ENCODE results near the gene XCL2.

The XCL2 gene

DNA sequence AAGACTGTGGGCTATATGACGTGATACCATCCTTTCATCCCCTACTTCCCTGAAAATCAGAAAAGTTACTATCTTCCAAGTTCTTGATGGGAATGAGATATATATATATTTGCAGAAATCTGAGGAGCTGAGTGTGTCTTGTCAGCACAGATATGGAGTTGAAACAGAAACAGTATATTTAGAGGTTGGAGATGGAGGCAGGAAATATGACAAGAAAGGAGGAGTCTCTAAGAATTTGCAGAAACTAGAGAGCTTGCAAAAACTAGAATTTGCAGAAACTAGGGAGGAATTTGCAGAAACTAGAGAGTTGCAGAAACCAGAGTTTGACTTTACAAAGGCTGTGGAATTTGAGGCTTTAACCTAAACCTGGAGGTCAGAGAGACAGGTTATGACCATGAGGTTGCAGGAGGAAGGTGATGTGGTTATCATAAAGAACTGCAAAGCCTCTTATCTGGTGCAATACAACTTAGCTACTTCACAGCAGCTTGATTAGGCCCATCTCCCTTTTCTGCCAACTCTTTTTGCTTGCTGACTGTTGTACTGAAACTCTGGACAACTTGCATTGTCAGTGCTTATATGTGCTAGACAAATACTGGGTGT, 22.3 kb downstream of the XCL2 start:
- TF ChIP-seq, protein P1, sequence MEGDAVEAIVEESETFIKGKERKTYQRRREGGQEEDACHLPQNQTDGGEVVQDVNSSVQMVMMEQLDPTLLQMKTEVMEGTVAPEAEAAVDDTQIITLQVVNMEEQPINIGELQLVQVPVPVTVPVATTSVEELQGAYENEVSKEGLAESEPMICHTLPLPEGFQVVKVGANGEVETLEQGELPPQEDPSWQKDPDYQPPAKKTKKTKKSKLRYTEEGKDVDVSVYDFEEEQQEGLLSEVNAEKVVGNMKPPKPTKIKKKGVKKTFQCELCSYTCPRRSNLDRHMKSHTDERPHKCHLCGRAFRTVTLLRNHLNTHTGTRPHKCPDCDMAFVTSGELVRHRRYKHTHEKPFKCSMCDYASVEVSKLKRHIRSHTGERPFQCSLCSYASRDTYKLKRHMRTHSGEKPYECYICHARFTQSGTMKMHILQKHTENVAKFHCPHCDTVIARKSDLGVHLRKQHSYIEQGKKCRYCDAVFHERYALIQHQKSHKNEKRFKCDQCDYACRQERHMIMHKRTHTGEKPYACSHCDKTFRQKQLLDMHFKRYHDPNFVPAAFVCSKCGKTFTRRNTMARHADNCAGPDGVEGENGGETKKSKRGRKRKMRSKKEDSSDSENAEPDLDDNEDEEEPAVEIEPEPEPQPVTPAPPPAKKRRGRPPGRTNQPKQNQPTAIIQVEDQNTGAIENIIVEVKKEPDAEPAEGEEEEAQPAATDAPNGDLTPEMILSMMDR (IDR thresholded peaks at IDR 0.05; ENCODE audit: low read depth, low read length) = no peak
- no peak for DNase-seq (ENCODE audit: low read depth, low spot score)
- no peak overlapping the region for H3K4me3 ChIP-seq (ENCODE audit: low read depth, low read length)
- in situ Hi-C loops (cut with HindIII; ENCODE audit: low sequenced_read_pairs) = no loop called here

DNA sequence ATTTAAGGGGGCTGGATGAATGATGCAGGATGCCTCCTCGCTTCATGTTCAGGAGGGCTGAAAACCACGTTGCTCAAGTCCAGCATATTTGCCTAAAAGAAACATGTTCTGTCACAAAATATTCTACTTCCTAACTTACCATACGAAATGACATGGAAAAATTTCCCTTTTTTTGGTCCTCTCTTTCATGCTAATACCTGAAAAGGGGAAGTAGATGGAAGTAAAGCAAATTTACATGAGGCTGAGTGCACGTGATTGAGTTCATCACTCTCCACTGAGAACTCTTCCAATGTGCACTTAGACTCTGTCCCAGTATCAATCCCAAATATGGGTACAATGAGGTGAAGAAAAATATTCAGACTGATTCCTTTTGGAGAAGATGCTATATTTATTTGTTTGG, 23.0 kb downstream of the XCL2 start:
- no peak for DNase-seq (ENCODE audit: low read depth, low spot score)
- no peak overlapping the region for H3K4me3 ChIP-seq (ENCODE audit: low read depth, low read length)
- in situ Hi-C loops (cut with HindIII; ENCODE audit: low sequenced_read_pairs) = no loop called here
- TF ChIP-seq, protein P1 (IDR thresholded peaks at IDR 0.05; ENCODE audit: low read depth, low read length) = no peak

DNA sequence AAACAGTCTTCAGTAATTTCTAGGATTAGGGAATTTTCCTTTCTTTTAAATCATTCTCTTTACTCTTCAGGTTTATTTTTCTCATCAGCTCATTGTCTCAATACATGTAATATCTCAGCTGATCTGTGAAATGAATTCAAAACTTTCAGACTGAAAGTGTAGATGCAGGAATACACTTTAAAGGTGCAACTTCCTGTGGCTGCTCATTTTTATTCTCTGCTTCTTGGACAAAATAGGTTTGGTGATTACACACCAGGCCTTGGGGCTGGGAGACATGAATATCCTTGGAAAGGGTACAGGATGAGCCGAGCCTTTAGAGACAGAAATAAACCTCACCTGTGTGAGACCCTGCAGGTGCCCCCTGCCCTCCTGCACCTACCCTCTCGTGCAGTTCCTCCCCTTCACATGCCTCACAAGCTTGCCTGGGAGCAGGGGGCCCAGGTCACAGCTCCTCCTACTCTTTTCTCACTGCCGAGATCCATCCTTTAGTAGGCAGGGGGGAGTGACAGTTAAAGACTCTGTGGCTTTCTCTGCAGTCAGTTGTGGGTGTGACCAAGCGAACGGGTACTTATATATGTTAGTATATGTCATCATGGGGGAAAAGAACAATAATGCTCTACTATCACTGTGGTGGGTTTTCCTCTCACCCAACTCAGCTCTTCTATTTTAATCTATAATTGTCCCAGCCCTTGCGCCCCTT, 23.6 kb downstream of the XCL2 start:
- in situ Hi-C loops (cut with HindIII; ENCODE audit: low sequenced_read_pairs) = no loop called here

DNA sequence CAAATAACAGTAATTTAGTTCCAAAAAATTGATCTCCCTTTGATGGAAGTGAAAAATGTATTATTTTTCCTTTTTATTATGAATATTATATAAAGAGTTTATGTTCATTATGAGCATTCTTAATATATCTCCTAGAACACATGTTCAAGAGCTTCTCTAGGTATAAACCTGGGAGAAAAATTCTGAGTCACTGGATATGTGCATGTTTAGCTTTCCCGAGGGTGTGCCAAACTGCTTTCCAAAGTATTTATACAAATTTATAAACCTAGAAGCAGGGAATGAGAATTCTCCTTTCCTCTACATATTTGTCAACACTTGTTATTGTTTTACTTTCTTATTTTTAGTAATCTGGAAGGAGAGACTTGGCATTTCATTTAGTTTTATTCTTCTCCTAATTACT, 25.0 kb downstream of the XCL2 start:
- TF ChIP-seq, protein P1 (IDR thresholded peaks at IDR 0.05; ENCODE audit: low read depth, low read length) = no peak
- in situ Hi-C loops (cut with HindIII; ENCODE audit: low sequenced_read_pairs) = no loop called here
- no peak for DNase-seq (ENCODE audit: low read depth, low spot score)
- no peak overlapping the region for H3K4me3 ChIP-seq (ENCODE audit: low read depth, low read length)

More for the DNA sequence above, 23.6 kb downstream of the XCL2 start:
- DNase-seq (ENCODE audit: low read depth, low spot score) = no peak
- TF ChIP-seq, protein P1 (IDR thresholded peaks at IDR 0.05; ENCODE audit: low read depth, low read length) = no peak
- H3K4me3 ChIP-seq (ENCODE audit: low read depth, low read length) = no peak overlapping the region

GRCh38 chr1:168518201-168518689, 25.6 kb downstream of the XCL2 start:
- in situ Hi-C loops (cut with HindIII; ENCODE audit: low sequenced_read_pairs) = no loop called here
- no peak overlapping the region for H3K4me3 ChIP-seq (ENCODE audit: low read depth, low read length)
- TF ChIP-seq, protein P1 (IDR thresholded peaks at IDR 0.05; ENCODE audit: low read depth, low read length) = no peak
- no peak for DNase-seq (ENCODE audit: low read depth, low spot score)

GRCh38 chr1:168514455-168514854, 29.3 kb downstream of the XCL2 start:
- in situ Hi-C loops (cut with HindIII; ENCODE audit: low sequenced_read_pairs) = no loop called here
- TF ChIP-seq, protein P1 (IDR thresholded peaks at IDR 0.05; ENCODE audit: low read depth, low read length) = no peak
- H3K4me3 ChIP-seq (ENCODE audit: low read depth, low read length) = no peak overlapping the region
- DNase-seq (ENCODE audit: low read depth, low spot score) = no peak

All from astrocyte of the spinal cord (primary cell).